ES-I3 (cell line): ENCODE results near the gene COL23A1.

Source experiments
- H3K36me3 ChIP-seq: 2 replicates; pipeline ENCODE4 v1.6.1; 2013; ENCODE audit warnings: mild to moderate bottlenecking, low read length, control low read depth, moderate library complexity; ENCODE audit not compliant: insufficient read depth
- H3K4me1 ChIP-seq: 2 replicates; pipeline ENCODE4 v1.6.1; 2013; ENCODE audit warnings: mild to moderate bottlenecking, control low read depth, low read length; ENCODE audit not compliant: insufficient read depth
- H3K9ac ChIP-seq: 2 replicates; pipeline ENCODE4 v1.6.1; 2013; ENCODE audit warnings: low read depth, mild to moderate bottlenecking, low read length, moderate library complexity
- H3K9me3 ChIP-seq: 2 replicates; pipeline ENCODE4 v1.6.1; 2013; ENCODE audit warnings: mild to moderate bottlenecking, low read length, moderate library complexity; ENCODE audit not compliant: control insufficient read depth, insufficient read depth

COL23A1 gene

DNA sequence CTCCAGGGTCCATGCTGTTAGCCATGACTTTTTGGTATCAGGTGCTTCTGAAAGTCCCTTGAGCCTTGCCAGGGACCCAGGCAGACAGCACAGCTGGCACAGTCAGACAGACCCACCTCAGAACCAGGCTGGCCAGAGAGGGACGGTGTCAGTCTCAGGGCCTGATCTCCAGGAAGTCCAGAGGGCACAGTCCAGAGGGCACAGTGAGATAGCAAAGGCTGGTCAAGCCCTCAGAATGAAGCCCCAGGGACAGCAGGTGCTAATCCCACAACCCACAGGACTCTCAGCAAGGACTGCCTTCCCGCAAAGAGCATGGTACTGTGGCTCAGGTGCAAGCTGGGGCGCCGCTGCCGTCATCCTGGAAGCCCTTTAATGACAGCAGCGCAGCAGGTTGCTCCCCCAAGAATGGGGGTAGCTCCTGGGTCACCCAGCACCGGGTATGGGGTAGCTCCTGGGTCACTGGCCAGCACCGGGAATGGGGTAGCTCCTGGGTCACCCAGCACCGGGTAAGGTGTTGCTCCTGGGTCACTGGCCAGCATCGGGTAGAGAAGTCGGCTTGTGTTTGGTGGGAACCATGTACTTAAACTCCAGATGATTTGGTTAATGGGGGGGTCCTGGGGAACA is 252.0 kb downstream of the COL23A1 start:
- Histone ChIP-seq H3K4me1 (0 out of 2 replicates have a peak, but pooled peaks cover 6% of the 10 kb centered on the region), H3K9ac (no peak overlapping the region), H3K9me3 (no peaks in the 10 kb centered on the region), H3K36me3 (no peaks in the 10 kb centered on the region)

DNA sequence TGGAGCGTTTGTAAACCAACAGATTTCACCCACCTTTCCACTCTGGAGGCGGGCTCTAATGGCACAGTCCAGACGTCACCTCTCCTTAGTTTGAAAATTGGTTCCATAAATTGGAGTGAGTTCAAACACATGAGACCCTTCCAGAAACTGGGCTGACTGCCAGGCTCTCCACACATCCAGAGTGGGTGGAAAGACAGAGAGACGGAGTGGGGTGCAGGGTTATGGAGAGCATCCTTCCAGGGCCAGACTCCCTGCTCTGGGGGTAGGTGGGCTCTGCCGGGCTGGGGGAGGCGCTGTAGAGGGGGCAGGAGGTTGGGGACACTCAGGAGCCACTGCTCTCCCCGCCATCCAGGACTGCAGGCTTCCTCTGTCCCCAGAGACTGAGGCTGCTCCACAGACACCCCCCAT is 252.9 kb downstream of the COL23A1 start:
- Histone ChIP-seq H3K36me3 (no peaks in the 10 kb centered on the region), H3K9me3 (no peaks in the 10 kb centered on the region), H3K9ac (no peak overlapping the region), H3K4me1 (0 out of 2 replicates have a peak, but pooled peaks cover 6% of the 10 kb centered on the region)

DNA sequence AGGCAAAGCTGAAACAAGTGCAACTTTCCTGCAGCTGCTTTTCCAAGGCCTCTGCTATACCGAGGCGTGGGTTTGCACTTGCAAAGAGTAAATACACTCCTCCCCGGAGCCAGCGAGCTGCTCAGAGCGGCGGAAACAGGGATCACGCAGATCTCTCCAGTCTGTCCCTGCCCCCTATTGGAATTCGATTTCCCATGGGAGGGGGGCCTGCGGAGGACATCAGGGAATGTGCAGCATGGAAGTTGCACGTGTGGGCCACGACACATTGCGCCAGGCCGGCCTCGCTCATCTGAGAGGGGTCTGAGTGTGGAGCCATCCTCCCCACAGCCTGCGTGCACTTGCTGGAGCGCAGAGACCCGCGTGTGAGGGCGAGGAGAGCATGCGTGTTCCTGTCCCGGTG is 253.3 kb downstream of the COL23A1 start:
- H3K9ac ChIP-seq, result no peak overlapping the region
- no peaks in the 10 kb centered on the region for H3K36me3 ChIP-seq
- H3K9me3 ChIP-seq, result no peaks in the 10 kb centered on the region
- 0 out of 2 replicates have a peak, but pooled peaks cover 6% of the 10 kb centered on the region for H3K4me1 ChIP-seq

DNA sequence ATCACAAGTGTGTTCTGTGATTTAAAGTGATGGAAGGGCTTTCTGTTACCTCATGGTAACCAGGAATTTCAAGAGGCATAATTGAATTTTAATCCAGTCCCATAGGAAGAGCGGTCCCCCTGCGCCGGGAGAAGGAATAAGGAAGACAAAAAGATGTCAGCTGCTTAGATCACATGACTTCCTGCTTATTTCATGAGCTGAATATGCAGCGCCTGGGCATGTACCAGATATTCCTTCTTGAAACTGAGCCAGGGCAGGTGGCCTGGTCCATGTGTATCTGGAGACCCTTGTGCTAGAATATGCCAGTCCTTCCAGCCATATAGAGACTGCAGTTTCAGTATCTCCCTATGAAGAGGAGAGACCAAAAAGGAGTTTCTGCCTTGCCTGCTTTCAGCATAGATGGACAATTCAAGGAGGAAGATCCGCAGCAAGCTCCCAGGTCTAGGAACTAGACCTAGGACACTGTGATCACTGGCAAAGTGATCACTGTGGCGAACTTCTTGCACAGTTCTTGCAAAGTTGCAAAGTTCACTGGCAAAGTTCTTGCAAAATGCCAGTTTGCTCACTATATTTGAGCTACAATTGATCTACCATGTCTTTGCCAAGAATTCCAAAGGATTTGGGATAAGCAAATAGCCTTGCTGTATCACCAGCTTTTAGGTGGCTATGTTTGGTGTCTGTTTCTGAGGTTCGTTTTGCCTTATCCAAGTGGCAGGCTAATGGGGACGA is 254.7 kb downstream of the COL23A1 start:
- Histone ChIP-seq H3K4me1 (0 out of 2 replicates have a peak, but pooled peaks cover 9% of the 10 kb centered on the region), H3K9ac (no peak overlapping the region), H3K36me3 (no peaks in the 10 kb centered on the region), H3K9me3 (no peaks in the 10 kb centered on the region)

DNA sequence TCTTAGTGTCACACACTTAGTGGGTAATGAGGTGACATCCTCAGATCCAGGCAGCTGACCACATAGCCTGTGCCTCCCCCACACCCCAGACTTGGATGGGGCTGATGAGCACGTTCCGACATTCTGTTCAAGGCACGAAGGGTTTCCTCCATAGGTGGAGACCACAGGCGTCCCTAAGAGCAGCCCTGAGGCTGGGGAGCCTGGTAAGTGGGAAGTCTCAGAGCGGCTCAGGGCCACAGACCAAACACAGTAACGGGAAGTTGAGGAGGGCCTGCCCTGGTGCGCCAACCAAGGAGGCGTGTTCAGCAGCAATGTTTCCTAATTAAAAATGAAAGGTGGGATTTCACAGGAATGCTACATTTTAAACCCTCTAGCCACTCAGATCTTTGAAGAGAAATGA is 255.3 kb downstream of the COL23A1 start:
- Histone ChIP-seq H3K9ac (no peak overlapping the region), H3K36me3 (no peaks in the 10 kb centered on the region), H3K4me1 (0 out of 2 replicates have a peak, but pooled peaks cover 9% of the 10 kb centered on the region), H3K9me3 (no peaks in the 10 kb centered on the region)

DNA sequence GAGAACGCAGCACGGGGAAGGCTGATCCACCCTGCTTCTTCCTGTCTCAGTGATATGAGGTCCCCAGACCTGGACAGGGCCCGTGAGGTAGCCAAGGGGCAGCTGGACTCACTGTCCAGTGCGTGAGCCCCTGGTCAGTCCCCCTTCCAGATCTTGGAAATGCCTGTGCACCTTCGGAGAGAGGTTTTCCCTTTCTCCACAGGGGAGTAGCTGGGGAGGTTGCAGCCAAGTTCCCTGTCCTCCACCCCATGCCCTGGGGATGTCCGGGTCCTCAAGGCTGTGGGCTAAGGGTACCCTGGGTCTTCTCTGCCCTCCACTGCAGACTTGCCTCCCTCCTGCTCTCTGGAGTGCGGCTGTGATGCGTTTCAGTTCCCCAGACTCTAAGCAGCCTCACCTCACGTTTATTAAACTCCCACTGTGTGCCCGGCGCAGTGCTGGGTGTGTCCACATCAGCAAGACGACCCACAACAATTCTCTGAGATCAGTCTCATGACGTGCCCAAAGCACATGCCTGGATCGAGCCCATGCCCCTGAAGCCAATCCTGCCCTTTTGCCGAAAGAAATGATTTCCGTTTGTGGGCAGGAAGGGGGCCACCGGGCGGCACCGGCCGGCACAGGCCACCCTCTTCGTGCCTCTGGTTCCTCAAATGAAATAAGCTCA is 256.2 kb downstream of the COL23A1 start:
- Histone ChIP-seq H3K9ac (no peak overlapping the region), H3K9me3 (no peaks in the 10 kb centered on the region), H3K4me1 (0 out of 2 replicates have a peak, but pooled peaks cover 9% of the 10 kb centered on the region), H3K36me3 (no peaks in the 10 kb centered on the region)

DNA sequence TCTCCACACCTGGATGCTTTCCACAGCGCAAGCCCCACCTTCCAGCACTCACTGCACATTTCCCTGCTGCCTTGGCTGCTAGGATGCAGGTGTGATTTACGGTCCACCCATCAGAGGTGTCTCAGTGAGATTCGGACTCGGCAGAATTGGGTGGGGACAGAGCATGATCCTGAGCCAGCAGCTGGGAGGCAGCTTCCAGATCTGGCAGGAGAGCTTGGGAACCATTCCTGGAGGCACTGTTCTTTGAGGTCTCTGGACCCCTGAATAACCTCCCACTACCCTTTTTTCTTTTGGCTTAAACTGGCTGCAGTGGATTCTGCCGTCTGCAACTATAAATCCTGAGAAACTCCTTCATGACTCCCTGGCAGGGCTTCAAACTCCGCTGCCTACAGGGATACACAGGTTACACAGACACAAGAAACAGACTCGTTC is 258.0 kb downstream of the COL23A1 start:
- H3K9ac ChIP-seq, result no peak overlapping the region
- H3K36me3 ChIP-seq, result no peaks in the 10 kb centered on the region
- H3K9me3 ChIP-seq, result no peaks in the 10 kb centered on the region
- H3K4me1 ChIP-seq, result 0 out of 2 replicates have a peak, but pooled peaks cover 9% of the 10 kb centered on the region

DNA sequence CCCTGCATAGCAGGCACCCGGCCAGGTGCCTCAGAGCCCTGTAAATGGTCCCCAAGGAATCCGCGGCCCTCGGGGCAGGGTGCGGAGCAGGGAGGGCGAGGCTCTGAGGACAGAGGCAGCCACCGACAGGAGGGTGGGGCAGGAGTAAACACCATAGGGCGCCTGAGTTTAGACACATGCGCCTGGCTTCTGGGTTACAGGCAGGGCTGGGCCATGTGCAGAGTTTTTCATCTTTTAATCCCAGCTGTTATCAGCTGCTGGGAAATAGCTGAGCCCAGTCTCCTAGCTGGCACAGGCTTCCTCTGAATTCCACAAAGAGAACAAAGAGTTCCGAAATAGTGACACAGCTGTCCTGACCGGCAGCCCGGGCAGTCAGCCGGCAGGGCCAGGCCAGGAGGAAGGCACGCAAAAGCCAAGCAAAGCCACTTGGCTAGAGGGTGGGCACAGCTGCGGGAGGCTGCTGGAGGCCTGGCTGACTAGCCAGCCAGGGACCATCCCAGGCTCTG is 258.6 kb downstream of the COL23A1 start:
- Histone ChIP-seq H3K4me1 (0 out of 2 replicates have a peak, but pooled peaks cover 7% of the 10 kb centered on the region), H3K9ac (no peak overlapping the region), H3K36me3 (no peaks in the 10 kb centered on the region), H3K9me3 (no peaks in the 10 kb centered on the region)

DNA sequence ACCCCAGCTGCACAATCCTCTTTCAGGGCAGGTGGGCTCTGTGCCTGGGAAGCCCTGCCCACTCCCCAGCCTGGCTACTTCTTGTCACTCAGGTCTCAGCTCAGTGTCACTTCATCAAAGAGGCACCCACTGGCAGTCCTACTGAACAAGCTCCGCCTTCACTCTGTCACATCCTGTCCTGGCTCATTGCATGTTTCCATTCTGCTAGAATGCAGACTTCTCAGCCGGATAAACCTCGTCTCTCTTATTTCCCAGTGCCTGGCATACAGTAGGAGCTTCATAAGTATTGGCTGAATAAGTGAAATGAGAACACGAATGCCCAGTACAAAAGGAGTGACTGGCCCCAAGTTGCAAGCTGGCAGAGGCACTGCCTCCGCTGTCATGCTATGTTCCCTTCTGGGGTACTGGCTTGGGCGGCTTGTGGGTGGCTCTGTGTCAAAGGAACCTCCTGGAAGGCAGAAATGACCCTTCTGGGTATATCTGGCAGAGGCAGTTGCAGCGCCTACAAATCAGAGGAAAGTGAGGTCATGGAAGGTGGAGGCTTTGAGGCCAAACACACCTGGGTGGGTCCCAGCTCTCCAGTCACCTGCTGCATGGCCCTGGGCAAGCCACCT is 259.3 kb downstream of the COL23A1 start:
- H3K4me1 ChIP-seq, result 0 out of 2 replicates have a peak, but pooled peaks cover 6% of the 10 kb centered on the region
- no peaks in the 10 kb centered on the region for H3K9me3 ChIP-seq
- no peaks in the 10 kb centered on the region for H3K36me3 ChIP-seq
- H3K9ac ChIP-seq, result no peak overlapping the region

DNA sequence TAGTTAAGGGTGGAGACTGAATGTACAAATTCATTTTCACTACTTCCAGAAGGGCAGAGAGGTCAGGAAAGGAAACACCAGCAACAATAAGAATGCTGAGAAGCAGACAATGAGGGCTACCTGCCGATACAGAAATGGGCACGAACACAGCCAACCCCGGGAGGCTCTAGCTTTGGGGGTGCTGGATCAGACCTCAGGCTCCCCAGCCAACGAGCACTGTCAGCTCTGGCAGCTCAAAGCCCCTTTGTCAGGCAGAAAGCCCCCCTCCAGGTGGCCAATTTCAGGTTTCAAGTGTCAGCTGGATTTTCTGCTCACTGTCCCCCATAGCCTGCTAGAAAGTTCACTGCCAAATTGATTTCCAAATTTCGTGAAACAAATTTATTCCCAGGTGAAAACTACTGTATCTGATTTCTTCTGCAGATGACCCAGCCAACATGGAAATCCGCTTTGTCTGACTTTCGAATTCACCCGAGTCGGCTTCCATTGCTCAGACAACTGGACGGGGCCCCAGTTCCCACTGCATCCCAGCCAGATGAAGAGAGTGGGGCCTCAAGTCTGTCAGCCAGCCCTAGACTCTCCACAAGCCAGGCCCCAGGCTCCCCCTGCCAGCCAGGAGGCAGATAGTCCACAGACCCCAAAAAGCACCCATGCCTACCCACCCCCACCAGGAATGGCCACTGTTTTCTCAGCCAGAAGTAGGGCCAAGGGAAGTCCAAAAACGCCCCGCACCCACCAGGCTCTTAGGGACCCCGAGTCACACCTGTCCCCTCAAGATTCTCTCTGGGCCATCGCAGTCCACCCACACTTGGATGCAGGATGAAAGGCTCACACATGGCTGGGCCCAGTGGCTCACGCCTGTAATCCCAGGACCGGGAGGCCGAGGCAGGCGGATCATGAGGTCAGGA is 261.1 kb downstream of the COL23A1 start:
- Histone ChIP-seq H3K4me1 (peaks cover 3% of the 10 kb centered on the region; the same call in 1 of the 2 replicates), H3K36me3 (no peaks in the 10 kb centered on the region), H3K9ac (no peak overlapping the region), H3K9me3 (no peaks in the 10 kb centered on the region)

DNA sequence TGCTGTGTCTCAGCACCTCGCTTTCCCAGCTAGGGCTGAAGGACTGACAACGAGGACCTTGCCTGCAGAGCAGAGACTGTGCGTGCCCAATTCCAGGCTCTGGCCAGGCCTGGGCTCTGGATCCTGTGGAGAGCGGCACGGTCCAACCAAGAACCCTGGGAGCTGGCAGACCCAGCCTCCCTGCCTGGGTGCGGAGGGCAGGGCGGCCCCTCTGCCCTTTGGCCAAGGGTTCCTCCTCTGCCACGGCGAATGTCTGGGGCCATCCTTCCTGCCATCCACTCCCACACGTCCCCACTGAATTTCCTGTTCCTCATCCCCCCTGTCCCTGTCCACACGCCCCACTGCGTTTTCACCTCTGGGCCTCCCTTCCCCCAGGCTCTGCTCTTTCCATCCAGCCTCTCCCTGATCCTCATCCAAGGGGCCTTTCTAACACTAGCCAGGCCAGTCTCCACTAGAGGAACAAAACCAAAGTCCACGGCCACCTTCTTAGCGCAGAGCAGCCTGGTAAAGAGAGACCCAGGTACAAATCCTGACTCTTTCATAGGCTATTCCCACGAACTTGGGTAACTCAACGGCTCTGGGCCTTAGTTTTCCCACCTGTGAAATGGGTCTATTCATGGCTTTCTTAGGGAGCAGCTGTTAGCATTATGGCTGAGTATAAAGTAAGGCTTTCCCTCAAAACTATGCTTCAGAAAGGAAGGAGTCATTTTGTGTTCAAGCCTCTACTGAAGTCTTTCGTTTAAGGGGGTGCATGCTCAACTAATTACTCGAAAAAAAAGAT is 262.1 kb downstream of the COL23A1 start:
- Histone ChIP-seq H3K9me3 (no peaks in the 10 kb centered on the region), H3K36me3 (no peaks in the 10 kb centered on the region), H3K4me1 (peaks cover 3% of the 10 kb centered on the region; the same call in 1 of the 2 replicates)

DNA sequence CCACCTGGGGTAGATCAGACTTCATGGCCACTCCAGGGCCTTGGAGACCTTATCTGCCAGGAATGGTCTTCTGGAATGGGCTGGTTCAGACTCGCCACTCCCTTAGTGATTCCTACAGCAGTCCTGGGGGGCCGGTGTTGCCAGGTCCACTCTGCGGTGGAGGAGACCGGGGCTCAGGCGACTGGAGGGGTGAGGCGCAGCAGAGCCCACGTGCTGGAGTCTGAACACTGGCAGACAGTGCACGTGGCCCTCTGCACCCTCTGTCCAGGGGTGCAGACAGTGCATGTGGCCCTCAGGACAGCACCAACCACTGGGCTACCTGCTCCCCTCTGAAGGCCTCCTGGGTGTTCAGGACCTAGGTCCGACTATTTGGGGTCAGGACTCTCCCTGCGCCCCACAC is 262.7 kb downstream of the COL23A1 start:
- Histone ChIP-seq H3K36me3 (no peaks in the 10 kb centered on the region), H3K4me1 (peaks cover 3% of the 10 kb centered on the region; the same call in 1 of the 2 replicates), H3K9ac (no peak overlapping the region)

More for the DNA sequence above, 262.1 kb downstream of the COL23A1 start:
- no peak overlapping the region for H3K9ac ChIP-seq

DNA sequence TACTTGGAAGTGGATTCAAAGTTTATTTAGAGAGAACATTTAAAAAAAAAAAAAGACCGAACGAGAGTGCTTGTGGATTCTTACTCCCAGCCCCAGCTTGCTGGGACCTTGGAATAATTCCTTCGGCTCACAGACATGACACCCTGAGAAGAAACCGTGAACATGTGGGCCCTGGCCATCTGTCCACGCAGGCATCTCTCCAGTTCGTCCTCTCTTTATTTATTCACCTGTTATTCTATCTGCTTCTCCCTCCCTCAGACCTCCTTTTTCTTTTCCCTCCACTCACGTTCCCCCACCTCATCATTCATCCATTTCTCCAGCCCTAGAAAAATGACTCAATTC is 263.8 kb downstream of the COL23A1 start:
- no peaks in the 10 kb centered on the region for H3K36me3 ChIP-seq
- H3K9me3 ChIP-seq, result no peaks in the 10 kb centered on the region
- H3K9ac ChIP-seq, result no peak overlapping the region
- peaks cover 3% of the 10 kb centered on the region; the same call in 1 of the 2 replicates for H3K4me1 ChIP-seq

More for the DNA sequence above, 262.7 kb downstream of the COL23A1 start:
- no peaks in the 10 kb centered on the region for H3K9me3 ChIP-seq
